ENCODE results near the gene ARSB.
"Not testable (repeated sequence)": the region's sequence is repeated elsewhere in the genome, so short reads cannot be mapped to it uniquely, and the experiment has no call there.

ARSB gene

DNA sequence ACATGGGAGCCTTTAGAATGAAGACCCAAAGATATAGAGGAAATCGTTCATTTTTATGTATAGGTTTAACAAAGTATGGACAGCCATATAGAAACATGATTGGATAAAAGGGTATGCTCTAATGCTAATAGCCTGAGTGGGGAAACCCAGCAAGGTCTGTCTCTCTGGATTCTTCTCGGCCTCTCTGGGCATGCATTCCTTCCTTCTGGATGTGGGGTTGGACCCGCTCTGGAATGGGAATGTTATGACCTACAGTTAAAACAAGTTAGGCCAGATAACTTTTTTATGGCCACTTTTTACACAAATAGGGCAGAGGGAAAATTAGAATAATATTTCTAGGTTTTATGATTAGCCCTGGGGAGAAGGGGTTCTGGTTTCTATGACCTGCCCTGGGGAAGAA, 103.2 kb downstream of the ARSB start:
- DNase-seq (ENCODE audit: low spot score in 2 of 2), result no peak
- H3K27ac Mint-ChIP-seq (ENCODE audit: low read depth), result no peak overlapping the region
- no peak for ATAC-seq (replicated peaks; ENCODE audit: extremely low read depth, poor library complexity, severe bottlenecking)

DNA sequence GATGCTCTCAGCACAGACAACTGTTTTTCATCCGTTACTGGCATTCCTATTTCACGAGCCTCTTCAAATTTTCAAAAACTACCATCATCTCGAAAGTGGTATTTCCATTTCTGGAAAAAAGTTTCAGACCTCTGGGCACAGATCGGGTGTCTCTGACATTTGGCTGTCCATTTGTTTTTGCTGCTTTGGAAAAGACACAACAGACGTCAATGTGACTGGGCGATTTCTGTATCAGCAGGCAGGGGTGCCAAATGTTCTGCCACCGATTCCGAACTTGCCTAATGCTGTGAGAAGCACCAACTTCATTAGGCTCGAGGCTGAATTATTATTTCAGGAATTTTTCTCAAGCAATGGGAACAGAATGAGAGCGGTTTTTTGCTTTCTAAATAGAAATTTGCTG, 105.6 kb downstream of the ARSB start:
- H3K27me3 Mint-ChIP-seq, result no peaks in the 10 kb centered on the region
- no peak overlapping the region for H3K27ac Mint-ChIP-seq (ENCODE audit: low read depth)
- H3K4me1 Mint-ChIP-seq, result no peaks in the 10 kb centered on the region
- no peak overlapping the region for H3K4me3 Mint-ChIP-seq
- DNase-seq (ENCODE audit: low spot score in 2 of 2), result no peak
- H3K36me3 Mint-ChIP-seq (ENCODE audit: insufficient read depth), result peaks cover 4% of the 10 kb centered on the region
- no peaks in the 10 kb centered on the region for H3K9me3 Mint-ChIP-seq
- ATAC-seq (replicated peaks; ENCODE audit: extremely low read depth, poor library complexity, severe bottlenecking), result no peak

More for the DNA sequence above, 103.2 kb downstream of the ARSB start:
- Mint-ChIP-seq H3K4me1 (no peaks in the 10 kb centered on the region), H3K4me3 (no peak overlapping the region), H3K36me3 (ENCODE audit: insufficient read depth) (peaks cover 3% of the 10 kb centered on the region), H3K9me3 (no peaks in the 10 kb centered on the region), H3K27me3 (no peaks in the 10 kb centered on the region)

DNA sequence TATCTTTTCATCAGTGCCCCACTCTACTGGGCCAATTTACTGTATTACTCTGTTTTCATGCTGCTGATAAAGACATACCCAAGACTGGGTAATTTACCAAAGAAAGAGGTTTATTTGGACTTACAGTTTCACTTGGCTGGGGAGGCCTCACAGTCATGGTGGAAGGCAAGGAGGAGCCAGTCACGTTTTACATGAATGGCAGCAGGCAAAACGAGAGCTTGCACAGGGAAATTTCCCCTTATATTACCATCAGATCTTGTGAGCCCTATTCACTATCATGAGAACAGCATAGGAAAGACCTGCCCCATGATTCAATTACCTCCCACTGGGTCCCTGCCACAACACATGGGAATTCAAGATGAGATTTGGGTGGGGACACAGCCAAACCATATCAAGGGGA, 119.0 kb downstream of the ARSB start:
- peaks cover 12% of the 10 kb centered on the region for H3K4me1 Mint-ChIP-seq
- H3K27ac Mint-ChIP-seq (ENCODE audit: low read depth); DNase-seq (ENCODE audit: low spot score in 2 of 2): not testable (repeated sequence)

DNA sequence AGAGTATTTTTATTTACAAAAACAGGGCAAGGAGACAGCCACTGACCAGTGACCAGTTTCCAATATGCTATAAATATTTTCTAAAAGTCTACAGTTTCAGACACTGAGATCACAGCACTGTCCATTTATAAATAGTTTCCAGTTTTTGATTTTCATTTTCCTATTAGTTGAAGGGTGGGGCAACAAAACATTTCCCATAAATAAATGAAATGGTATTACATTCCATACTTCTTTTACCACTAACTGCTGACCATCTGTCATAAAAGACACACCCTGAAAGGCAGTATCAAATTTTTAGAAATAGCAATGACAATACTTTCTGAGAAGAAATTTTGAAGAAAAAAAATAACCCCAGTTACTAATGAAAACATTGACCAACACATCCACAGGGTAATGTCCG, 126.7 kb downstream of the ARSB start:
- no peaks in the 10 kb centered on the region for H3K27me3 Mint-ChIP-seq
- H3K27ac Mint-ChIP-seq (ENCODE audit: low read depth), result no peak overlapping the region
- peaks cover 2% of the 10 kb centered on the region for H3K36me3 Mint-ChIP-seq (ENCODE audit: insufficient read depth)
- DNase-seq (ENCODE audit: low spot score in 2 of 2) (no peak), ATAC-seq (replicated peaks; ENCODE audit: extremely low read depth, poor library complexity, severe bottlenecking) (no peak)
- no peak overlapping the region for H3K4me3 Mint-ChIP-seq
- peaks cover 13% of the 10 kb centered on the region for H3K9me3 Mint-ChIP-seq
- H3K4me1 Mint-ChIP-seq, result no peaks in the 10 kb centered on the region

More for the DNA sequence above, 119.0 kb downstream of the ARSB start:
- H3K27me3 Mint-ChIP-seq; ATAC-seq (replicated peaks; ENCODE audit: extremely low read depth, poor library complexity, severe bottlenecking); H3K9me3 Mint-ChIP-seq; H3K4me3 Mint-ChIP-seq; H3K36me3 Mint-ChIP-seq (ENCODE audit: insufficient read depth): not testable (repeated sequence)

DNA sequence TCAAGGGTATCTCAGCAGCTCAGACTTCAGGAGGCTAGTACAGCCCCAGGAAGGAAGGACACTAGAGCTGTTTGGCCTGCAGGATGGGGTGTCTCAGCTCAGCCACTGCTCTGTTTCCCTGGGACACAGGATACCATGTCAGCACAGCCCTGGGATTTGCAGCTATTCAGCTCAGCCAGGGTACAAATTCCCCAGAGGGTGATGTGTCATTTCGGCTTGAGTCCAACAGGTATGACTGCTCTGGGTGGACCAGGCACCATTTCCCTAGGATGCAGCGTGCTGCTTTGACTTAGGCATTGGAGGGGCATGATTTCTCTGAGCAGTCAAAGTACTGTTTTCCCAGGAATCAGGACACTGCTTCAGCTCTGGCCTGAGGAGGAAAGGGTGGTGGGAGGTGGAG, 130.1 kb downstream of the ARSB start:
- no peaks in the 10 kb centered on the region for H3K4me1 Mint-ChIP-seq
- H3K27me3 Mint-ChIP-seq, result no peaks in the 10 kb centered on the region
- H3K9me3 Mint-ChIP-seq, result peaks cover 14% of the 10 kb centered on the region
- H3K36me3 Mint-ChIP-seq (ENCODE audit: insufficient read depth), result peaks cover 2% of the 10 kb centered on the region
- H3K4me3 Mint-ChIP-seq, result no peak overlapping the region
- ATAC-seq (replicated peaks; ENCODE audit: extremely low read depth, poor library complexity, severe bottlenecking) (no peak), DNase-seq (ENCODE audit: low spot score in 2 of 2) (no peak)
- no peak overlapping the region for H3K27ac Mint-ChIP-seq (ENCODE audit: low read depth)

DNA sequence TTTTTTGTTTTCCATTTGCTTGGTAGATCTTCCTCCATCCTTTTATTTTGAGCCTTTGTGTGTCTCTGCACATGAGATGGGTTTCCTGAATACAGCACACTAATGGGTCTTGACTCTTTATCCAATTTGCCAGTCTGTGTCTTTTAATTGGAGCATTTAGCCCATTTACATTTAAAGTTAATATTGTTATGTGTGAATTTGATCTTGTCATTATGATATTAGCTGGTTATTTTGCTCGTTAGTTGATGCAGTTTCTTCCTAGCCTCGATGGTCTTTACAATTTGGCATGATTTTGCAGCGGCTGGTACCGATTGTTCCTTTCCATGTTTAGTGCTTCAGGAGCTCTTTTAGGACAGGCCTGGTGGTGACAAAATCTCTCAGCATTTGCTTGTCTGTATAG, 133.2 kb downstream of the ARSB start:
- not testable (repeated sequence) for H3K4me1 Mint-ChIP-seq; H3K36me3 Mint-ChIP-seq (ENCODE audit: insufficient read depth); H3K27ac Mint-ChIP-seq (ENCODE audit: low read depth); H3K27me3 Mint-ChIP-seq; DNase-seq (ENCODE audit: low spot score in 2 of 2); H3K4me3 Mint-ChIP-seq; ATAC-seq (replicated peaks; ENCODE audit: extremely low read depth, poor library complexity, severe bottlenecking)
- peaks cover 14% of the 10 kb centered on the region for H3K9me3 Mint-ChIP-seq

DNA sequence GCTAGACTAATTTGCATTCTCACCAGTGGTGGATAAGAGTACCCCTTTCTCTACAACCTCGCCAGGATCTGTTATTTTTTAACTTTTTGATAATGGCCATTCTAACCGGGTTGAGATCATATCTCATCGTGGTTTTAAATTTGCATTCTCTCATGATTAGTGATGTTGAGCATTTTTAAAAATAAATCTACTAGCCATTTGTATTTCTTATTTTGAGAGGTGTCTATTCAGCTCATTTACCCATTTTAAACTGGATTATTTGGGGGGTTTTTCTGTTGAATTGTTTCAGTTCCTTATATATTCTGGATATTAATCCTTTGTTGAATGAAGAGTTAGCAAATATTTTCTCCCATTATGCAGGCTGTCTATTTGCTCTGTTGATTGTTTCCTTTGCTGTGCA, 139.6 kb downstream of the ARSB start:
- H3K27ac Mint-ChIP-seq (ENCODE audit: low read depth), result no peak overlapping the region
- no peak overlapping the region for H3K4me3 Mint-ChIP-seq
- H3K4me1 Mint-ChIP-seq, result peaks cover 5% of the 10 kb centered on the region
- no peaks in the 10 kb centered on the region for H3K27me3 Mint-ChIP-seq
- peaks cover 3% of the 10 kb centered on the region for H3K36me3 Mint-ChIP-seq (ENCODE audit: insufficient read depth)
- H3K9me3 Mint-ChIP-seq, result no peaks in the 10 kb centered on the region
- no peak for DNase-seq (ENCODE audit: low spot score in 2 of 2)
- ATAC-seq (replicated peaks; ENCODE audit: extremely low read depth, poor library complexity, severe bottlenecking), result no peak

DNA sequence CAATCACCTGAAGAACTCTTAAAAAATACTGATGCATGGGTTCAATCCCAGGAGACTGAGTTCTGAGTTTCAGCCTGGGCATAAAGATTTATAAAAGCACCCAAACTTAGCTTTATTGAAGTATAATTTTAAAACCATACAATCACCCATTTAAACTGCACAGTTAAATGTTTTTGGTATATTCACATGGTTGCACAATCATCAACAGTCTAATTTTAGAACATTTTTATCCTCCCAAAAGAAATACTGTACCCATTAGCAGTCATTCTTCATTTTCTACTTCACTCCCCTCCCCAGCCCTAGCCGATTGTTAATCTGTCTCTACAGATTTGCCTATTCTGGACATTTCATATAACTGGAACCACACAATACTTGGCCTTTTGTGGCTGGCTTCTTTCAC, 141.7 kb downstream of the ARSB start:
- Mint-ChIP-seq H3K4me3 (no peak overlapping the region), H3K36me3 (ENCODE audit: insufficient read depth) (peaks cover 1% of the 10 kb centered on the region), H3K27me3 (no peaks in the 10 kb centered on the region), H3K4me1 (peaks cover 5% of the 10 kb centered on the region), H3K9me3 (no peaks in the 10 kb centered on the region), H3K27ac (ENCODE audit: low read depth) (no peak overlapping the region)
- ATAC-seq (replicated peaks; ENCODE audit: extremely low read depth, poor library complexity, severe bottlenecking), result no peak
- DNase-seq (ENCODE audit: low spot score in 2 of 2), result no peak

DNA sequence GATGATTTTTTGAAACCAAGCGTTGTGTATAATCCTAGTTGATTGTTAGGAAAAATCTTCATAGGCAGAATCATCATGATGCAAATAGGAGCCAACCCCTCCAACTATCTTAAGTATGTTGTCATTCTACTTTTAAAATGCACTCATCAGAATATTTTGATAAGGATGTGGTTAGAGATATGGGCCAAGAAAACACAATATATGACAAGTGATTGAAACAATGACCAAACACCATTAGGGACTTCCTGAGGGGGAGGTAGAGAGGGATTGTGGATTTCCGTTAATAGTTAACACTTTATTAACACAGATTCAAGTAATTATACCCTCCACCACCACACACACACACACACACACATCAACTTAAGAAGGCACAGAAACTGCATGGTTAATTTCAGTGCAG, 143.3 kb downstream of the ARSB start:
- Mint-ChIP-seq H3K4me1 (peaks cover 5% of the 10 kb centered on the region), H3K9me3 (no peaks in the 10 kb centered on the region), H3K27ac (ENCODE audit: low read depth) (no peak overlapping the region), H3K27me3 (no peaks in the 10 kb centered on the region), H3K4me3 (no peak overlapping the region), H3K36me3 (ENCODE audit: insufficient read depth) (peaks cover 3% of the 10 kb centered on the region)
- ATAC-seq (replicated peaks; ENCODE audit: extremely low read depth, poor library complexity, severe bottlenecking) (no peak), DNase-seq (ENCODE audit: low spot score in 2 of 2) (no peak)

DNA sequence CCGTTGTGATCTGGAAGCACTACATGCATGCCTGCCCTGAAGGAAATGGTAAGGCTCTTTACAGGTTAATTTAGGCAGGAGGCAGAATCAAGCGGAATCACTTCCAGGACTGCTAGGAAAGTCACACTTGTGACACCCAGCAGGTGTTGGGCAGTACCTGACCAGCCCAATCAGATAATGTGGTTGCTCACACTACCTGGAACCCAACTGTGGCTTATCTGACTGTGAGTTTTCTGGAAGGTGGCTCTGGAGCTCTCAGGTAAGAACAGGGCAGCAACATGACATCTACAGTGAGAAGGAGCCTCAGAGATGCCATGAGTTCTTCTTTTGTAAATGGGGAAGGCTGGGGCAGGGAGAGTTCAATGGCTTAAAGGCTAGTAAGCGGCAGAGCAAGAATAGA, 146.4 kb downstream of the ARSB start:
- Mint-ChIP-seq H3K27ac (ENCODE audit: low read depth) (no peak overlapping the region), H3K9me3 (no peaks in the 10 kb centered on the region), H3K4me1 (peaks cover 5% of the 10 kb centered on the region), H3K27me3 (no peaks in the 10 kb centered on the region), H3K36me3 (ENCODE audit: insufficient read depth) (peaks cover 3% of the 10 kb centered on the region), H3K4me3 (no peak overlapping the region)
- ATAC-seq (replicated peaks; ENCODE audit: extremely low read depth, poor library complexity, severe bottlenecking), result no peak
- no peak for DNase-seq (ENCODE audit: low spot score in 2 of 2)

DNA sequence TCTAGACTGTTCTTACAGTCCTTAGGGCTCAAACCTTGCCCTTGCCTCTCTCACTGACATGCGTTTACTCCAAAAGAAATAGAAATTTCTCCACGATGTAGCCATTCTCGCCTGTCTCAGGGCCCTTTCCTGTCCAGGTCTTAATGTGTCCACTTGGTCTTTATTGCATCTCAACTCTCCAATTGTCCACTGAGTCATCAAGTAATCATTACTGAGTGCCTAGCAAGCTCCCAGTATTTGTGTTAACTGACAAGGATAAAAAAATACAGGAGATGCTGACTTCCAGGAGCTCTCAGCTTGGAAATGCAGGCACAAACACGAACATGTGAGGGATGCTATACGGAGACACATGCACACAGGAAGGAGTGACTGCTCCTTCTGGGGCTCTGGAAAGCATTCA, 147.3 kb downstream of the ARSB start:
- no peak overlapping the region for H3K4me3 Mint-ChIP-seq
- H3K27me3 Mint-ChIP-seq, result no peaks in the 10 kb centered on the region
- ATAC-seq (replicated peaks; ENCODE audit: extremely low read depth, poor library complexity, severe bottlenecking) (no peak), DNase-seq (ENCODE audit: low spot score in 2 of 2) (no peak)
- no peaks in the 10 kb centered on the region for H3K9me3 Mint-ChIP-seq
- H3K36me3 Mint-ChIP-seq (ENCODE audit: insufficient read depth), result peaks cover 3% of the 10 kb centered on the region
- H3K27ac Mint-ChIP-seq (ENCODE audit: low read depth), result no peak overlapping the region
- peaks cover 5% of the 10 kb centered on the region for H3K4me1 Mint-ChIP-seq

DNA sequence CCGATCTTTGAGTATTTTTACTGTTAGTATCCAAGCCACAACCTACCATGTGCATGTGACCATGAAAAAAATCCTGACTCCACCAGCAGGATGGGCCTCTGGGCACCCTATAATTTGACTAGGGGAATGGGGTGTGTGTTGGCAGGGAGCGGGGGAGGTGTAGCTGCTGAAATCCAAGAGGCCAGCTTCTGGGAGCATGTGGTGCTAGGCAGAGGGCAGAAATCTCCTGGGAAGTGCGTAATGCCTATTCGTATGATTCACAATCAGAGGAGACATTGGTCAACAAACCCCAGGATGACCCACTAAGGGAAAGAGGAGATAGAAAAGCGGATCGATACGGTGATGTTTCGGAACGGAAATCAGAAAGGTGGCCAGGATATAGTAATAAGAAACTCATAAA, 149.9 kb downstream of the ARSB start:
- DNase-seq (ENCODE audit: low spot score in 2 of 2) (no peak), ATAC-seq (replicated peaks; ENCODE audit: extremely low read depth, poor library complexity, severe bottlenecking) (no peak)
- no peaks in the 10 kb centered on the region for H3K27me3 Mint-ChIP-seq
- no peak overlapping the region for H3K27ac Mint-ChIP-seq (ENCODE audit: low read depth)
- H3K4me3 Mint-ChIP-seq, result no peak overlapping the region
- no peaks in the 10 kb centered on the region for H3K4me1 Mint-ChIP-seq
- H3K36me3 Mint-ChIP-seq (ENCODE audit: insufficient read depth), result peaks cover 4% of the 10 kb centered on the region
- H3K9me3 Mint-ChIP-seq, result no peaks in the 10 kb centered on the region

DNA sequence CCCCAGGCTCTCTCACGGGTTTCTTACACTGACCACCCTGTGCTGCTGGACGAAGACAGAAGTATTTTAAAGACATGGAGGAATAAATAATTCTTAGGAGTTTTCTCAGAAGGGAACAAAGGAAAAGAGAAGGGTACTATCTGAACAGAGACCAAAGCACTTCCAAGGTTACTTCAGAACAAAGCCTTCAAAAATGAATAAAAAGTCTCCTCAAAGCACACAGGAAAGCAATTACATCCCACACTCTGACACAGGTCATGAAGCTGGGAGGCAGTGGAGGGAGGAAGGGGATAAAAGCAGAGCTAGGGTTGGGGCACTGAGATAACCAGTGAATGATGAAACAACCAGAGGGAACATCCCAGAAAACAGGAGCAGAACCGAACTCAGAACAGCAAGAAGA, 151.8 kb downstream of the ARSB start:
- ATAC-seq (replicated peaks; ENCODE audit: extremely low read depth, poor library complexity, severe bottlenecking) (no peak), DNase-seq (ENCODE audit: low spot score in 2 of 2) (no peak)
- Mint-ChIP-seq H3K9me3 (no peaks in the 10 kb centered on the region), H3K4me1 (no peaks in the 10 kb centered on the region), H3K27ac (ENCODE audit: low read depth) (no peak overlapping the region), H3K27me3 (no peaks in the 10 kb centered on the region), H3K36me3 (ENCODE audit: insufficient read depth) (peaks cover 5% of the 10 kb centered on the region), H3K4me3 (no peak overlapping the region)

DNA sequence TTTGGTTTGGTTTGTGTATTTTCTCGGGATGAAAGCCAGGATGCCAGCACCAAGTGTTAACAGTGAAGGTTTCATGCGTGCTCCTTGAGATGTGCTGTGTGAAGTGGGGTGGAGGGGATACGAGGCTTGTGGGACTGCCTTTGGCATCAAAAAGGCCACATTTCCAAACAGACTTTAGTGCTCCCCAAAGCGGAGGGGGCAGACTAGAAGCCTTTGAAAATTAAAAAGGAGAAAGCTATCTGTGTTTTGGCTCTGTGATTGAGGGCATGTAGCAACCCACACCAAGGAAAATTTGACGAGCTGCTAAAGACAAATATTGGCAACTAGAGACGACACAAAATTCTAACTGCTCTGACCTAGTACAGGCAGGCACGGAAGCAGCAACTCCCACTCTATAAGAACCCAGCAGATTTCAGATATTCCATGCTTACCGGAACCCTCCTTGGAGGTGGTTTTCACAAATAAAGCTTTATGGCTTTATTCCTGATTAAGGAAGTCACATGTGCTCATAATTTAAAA, 154.5 kb downstream of the ARSB start:
- no peaks in the 10 kb centered on the region for H3K4me1 Mint-ChIP-seq
- H3K9me3 Mint-ChIP-seq, result no peaks in the 10 kb centered on the region
- no peak overlapping the region for H3K4me3 Mint-ChIP-seq
- DNase-seq (ENCODE audit: low spot score in 2 of 2), result no peak
- peaks cover 4% of the 10 kb centered on the region for H3K36me3 Mint-ChIP-seq (ENCODE audit: insufficient read depth)
- ATAC-seq (replicated peaks; ENCODE audit: extremely low read depth, poor library complexity, severe bottlenecking), result no peak
- no peak overlapping the region for H3K27ac Mint-ChIP-seq (ENCODE audit: low read depth)
- no peaks in the 10 kb centered on the region for H3K27me3 Mint-ChIP-seq

Measured in central memory CD8-positive, alpha-beta T cell (primary cell).